ENCODE measurements around the gene APAF1. TPM values are rescaled to one million over a fixed set of nuclear protein-coding genes. Genes with fewer than 3 reads are reported as not detected.
A peak's percentile ranks its signal among the peaks of the same experiment; 100 is the strongest.

APAF1 gene
- total and polyA plus RNA-seq, 9 of the 15 experiments (the other 6 are each of a cell fraction or from before 2014, with no cell fraction given), result 5.1 to 15.7 (median 9.9) TPM

DNA sequence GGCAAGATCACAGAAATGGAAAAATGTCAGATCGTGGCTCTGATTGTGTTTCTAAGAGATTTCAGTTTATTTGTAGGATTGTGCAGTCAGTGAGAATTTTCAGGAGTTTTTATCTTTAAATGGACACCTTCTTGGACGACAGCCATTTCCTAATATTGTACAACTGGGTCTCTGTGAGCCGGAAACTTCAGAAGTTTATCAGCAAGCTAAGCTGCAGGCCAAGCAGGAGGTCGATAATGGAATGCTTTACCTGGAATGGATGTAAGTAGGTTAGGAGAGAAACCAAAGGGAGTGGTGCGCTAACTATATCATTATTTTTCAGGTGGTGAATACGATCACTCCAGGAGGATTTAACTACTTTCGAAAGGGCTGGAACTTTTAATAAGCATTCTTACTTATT is 26.4 kb downstream of the APAF1 start (continued):
- no peak for TF ChIP-seq ZNF354B (CRISPR knock-in tag; IDR thresholded peaks at IDR 0.05)
- TF ChIP-seq PHB2 (IDR thresholded peaks at IDR 0.05; ENCODE audit: low read depth), result no peak
- no peak for TF ChIP-seq ZNF316 (IDR thresholded peaks at IDR 0.05)
- no peak for TF ChIP-seq ZNF77 (CRISPR knock-in tag; IDR thresholded peaks at IDR 0.05)
- TF ChIP-seq NFIC (IDR thresholded peaks at IDR 0.05), result peak; percentile 83
- peak in 1 of 2 experiments; percentile 30; a peak in 2 of 4 replicates for TF ChIP-seq TRIM24 (IDR thresholded peaks at IDR 0.05)
- no peak for TF ChIP-seq SREBF1 (IDR thresholded peaks at IDR 0.05; ENCODE audit: borderline replicate concordance, low read depth, low read length)
- TF ChIP-seq NCOA2 (IDR thresholded peaks at IDR 0.05; ENCODE audit: partially characterized antibody in 2 of 2), result no peak
- no peak for TF ChIP-seq ZNF274 (IDR thresholded peaks at IDR 0.05; ENCODE audit: borderline replicate concordance, low read depth, low read length)
- TF ChIP-seq, protein P1, sequence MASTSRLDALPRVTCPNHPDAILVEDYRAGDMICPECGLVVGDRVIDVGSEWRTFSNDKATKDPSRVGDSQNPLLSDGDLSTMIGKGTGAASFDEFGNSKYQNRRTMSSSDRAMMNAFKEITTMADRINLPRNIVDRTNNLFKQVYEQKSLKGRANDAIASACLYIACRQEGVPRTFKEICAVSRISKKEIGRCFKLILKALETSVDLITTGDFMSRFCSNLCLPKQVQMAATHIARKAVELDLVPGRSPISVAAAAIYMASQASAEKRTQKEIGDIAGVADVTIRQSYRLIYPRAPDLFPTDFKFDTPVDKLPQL (IDR thresholded peaks at IDR 0.05; ENCODE audit: extremely low read depth, insufficient read length), result no peak
- TF ChIP-seq TCFL5 (CRISPR knock-in tag; conservative IDR thresholded peaks at IDR 0.05), result no peak
- no peak for TF ChIP-seq GTF2E2 (tag; IDR thresholded peaks at IDR 0.05)
- TF ChIP-seq KLF1 (tag; IDR thresholded peaks at IDR 0.05), result no peak
- no peak for TF ChIP-seq SMAD3 (CRISPR knock-in tag; conservative IDR thresholded peaks at IDR 0.05)
- TF ChIP-seq, protein P2, sequence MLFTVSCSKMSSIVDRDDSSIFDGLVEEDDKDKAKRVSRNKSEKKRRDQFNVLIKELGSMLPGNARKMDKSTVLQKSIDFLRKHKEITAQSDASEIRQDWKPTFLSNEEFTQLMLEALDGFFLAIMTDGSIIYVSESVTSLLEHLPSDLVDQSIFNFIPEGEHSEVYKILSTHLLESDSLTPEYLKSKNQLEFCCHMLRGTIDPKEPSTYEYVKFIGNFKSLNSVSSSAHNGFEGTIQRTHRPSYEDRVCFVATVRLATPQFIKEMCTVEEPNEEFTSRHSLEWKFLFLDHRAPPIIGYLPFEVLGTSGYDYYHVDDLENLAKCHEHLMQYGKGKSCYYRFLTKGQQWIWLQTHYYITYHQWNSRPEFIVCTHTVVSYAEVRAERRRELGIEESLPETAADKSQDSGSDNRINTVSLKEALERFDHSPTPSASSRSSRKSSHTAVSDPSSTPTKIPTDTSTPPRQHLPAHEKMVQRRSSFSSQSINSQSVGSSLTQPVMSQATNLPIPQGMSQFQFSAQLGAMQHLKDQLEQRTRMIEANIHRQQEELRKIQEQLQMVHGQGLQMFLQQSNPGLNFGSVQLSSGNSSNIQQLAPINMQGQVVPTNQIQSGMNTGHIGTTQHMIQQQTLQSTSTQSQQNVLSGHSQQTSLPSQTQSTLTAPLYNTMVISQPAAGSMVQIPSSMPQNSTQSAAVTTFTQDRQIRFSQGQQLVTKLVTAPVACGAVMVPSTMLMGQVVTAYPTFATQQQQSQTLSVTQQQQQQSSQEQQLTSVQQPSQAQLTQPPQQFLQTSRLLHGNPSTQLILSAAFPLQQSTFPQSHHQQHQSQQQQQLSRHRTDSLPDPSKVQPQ (CRISPR knock-in tag; IDR thresholded peaks at IDR 0.05; ENCODE audit: borderline replicate concordance), result no peak
- TF ChIP-seq, protein P3, sequence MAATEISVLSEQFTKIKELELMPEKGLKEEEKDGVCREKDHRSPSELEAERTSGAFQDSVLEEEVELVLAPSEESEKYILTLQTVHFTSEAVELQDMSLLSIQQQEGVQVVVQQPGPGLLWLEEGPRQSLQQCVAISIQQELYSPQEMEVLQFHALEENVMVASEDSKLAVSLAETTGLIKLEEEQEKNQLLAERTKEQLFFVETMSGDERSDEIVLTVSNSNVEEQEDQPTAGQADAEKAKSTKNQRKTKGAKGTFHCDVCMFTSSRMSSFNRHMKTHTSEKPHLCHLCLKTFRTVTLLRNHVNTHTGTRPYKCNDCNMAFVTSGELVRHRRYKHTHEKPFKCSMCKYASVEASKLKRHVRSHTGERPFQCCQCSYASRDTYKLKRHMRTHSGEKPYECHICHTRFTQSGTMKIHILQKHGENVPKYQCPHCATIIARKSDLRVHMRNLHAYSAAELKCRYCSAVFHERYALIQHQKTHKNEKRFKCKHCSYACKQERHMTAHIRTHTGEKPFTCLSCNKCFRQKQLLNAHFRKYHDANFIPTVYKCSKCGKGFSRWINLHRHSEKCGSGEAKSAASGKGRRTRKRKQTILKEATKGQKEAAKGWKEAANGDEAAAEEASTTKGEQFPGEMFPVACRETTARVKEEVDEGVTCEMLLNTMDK (IDR thresholded peaks at IDR 0.05; ENCODE audit: borderline replicate concordance, insufficient read depth, low read depth, low read length, poor library complexity, severe bottlenecking), result no peak
- TF ChIP-seq, protein P4, sequence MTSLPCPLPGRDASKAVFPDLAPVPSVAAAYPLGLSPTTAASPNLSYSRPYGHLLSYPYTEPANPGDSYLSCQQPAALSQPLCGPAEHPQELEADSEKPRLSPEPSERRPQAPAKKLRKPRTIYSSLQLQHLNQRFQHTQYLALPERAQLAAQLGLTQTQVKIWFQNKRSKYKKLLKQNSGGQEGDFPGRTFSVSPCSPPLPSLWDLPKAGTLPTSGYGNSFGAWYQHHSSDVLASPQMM (CRISPR knock-in tag; IDR thresholded peaks at IDR 0.05), result no peak
- no peak for TF ChIP-seq KHSRP (IDR thresholded peaks at IDR 0.05)
- peak; percentile 57; the same call in 1 of the 2 replicates for TF ChIP-seq NCOR1 (IDR thresholded peaks at IDR 0.05)

All from K562 (cell line).